MCF 10A (cell line): ENCODE measurements around the gene PHGDH. TPM values are rescaled to one million over a fixed set of nuclear protein-coding genes. Genes with fewer than 3 reads are reported as not detected.

Experiments used
- BruUV-seq: library from RNA; stranded (reverse); fragments of 400-500 nt; replicated peaks from 2 replicates; lab custom pipeline; 2021; lab: Mats Ljungman, UMichigan
- CTCF ChIA-PET: fragments of 300-600 bp; sonication (Branson Sonifier 250); formaldehyde crosslinking; extraction: SDS; loops from one replicate; lab custom pipeline; 2021; ENCODE audit warnings: antibody characterized with exemption, inconsistent platforms; lab: Yijun Ruan, JAX
- POLR2A ChIA-PET: fragments of 300-600, 350-650 bp; sonication (Branson Sonifier 250); formaldehyde crosslinking; extraction: SDS; loops from one replicate; lab custom pipeline; 2020; ENCODE audit warnings: antibody characterized with exemption, inconsistent platforms; lab: Yijun Ruan, JAX
- DNase-seq: peaks from one replicate; pipeline ENCODE4 v3.0.0-alpha.2; 2018; ENCODE audit not compliant: unreplicated experiment
- H3K27ac Mint-ChIP-seq: one replicate; pipeline ENCODE4 v1.8.0; 2022; ENCODE audit warnings: mild to moderate bottlenecking, low read depth, mixed read lengths; ENCODE audit not compliant: unreplicated experiment
- H3K27me3 Mint-ChIP-seq: one replicate; pipeline ENCODE4 v1.8.0; 2022; ENCODE audit warnings: mixed read lengths; ENCODE audit not compliant: insufficient read depth, unreplicated experiment
- H3K36me3 Mint-ChIP-seq: one replicate; pipeline ENCODE4 v1.8.0; 2022; ENCODE audit warnings: mild to moderate bottlenecking, moderate library complexity, mixed read lengths; ENCODE audit not compliant: insufficient read depth, unreplicated experiment
- H3K4me1 Mint-ChIP-seq: one replicate; pipeline ENCODE4 v1.8.0; 2022; ENCODE audit warnings: mixed read lengths; ENCODE audit not compliant: insufficient read depth, unreplicated experiment
- H3K4me3 Mint-ChIP-seq: one replicate; pipeline ENCODE4 v1.8.0; 2022; ENCODE audit warnings: mild to moderate bottlenecking, moderate library complexity, mixed read lengths; ENCODE audit not compliant: unreplicated experiment
- H3K9me3 Mint-ChIP-seq: one replicate; pipeline ENCODE4 v1.8.0; 2022; ENCODE audit warnings: mixed read lengths; ENCODE audit not compliant: unreplicated experiment
- CTCF ChIP-seq: fragments of 200-600 bp; IDR thresholded peaks from one replicate; pipeline ENCODE4 v1.8.0; 2022; ENCODE audit warnings: antibody characterized with exemption, mild to moderate bottlenecking; ENCODE audit not compliant: unreplicated experiment
- intact Hi-C: fragments of 100-400 bp; cut with micrococcal nuclease; formaldehyde crosslinking; loops from 2 replicates; pipeline ENCODE4 v1.14.1; 2022
- total RNA-seq: library from RNA; stranded (reverse); gene quantifications from 2 replicates; pipeline ENCODE4 v1.2.3, GENCODE V29; 2022

The PHGDH gene
- total RNA-seq, 1 experiment from 2014 or later = 198 TPM

- ChIA-PET POLR2A (no interaction called here), CTCF (interaction anchor here (0.9 to 1.4 kb wide), 2 partner anchors 15 to 91 kb away, joined by 3 to 5 read pairs; no protein-coding TSS in a partner anchor)
- intact Hi-C loops = no loop called here
- DNase-seq = no peak
- Mint-ChIP-seq H3K36me3 (no peaks in the 10 kb centered on the region), H3K4me1 (peaks cover 5% of the 10 kb centered on the region), H3K27ac (no peak overlapping the region), H3K9me3 (no peaks in the 10 kb centered on the region), H3K27me3 (no peaks in the 10 kb centered on the region), H3K4me3 (no peak overlapping the region)
- no TSS peak for BruUV-seq
- no peak for TF ChIP-seq CTCF
Measured at GRCh38 chr1:119767486-119767885, 55.8 kb downstream of the PHGDH start.

DNA sequence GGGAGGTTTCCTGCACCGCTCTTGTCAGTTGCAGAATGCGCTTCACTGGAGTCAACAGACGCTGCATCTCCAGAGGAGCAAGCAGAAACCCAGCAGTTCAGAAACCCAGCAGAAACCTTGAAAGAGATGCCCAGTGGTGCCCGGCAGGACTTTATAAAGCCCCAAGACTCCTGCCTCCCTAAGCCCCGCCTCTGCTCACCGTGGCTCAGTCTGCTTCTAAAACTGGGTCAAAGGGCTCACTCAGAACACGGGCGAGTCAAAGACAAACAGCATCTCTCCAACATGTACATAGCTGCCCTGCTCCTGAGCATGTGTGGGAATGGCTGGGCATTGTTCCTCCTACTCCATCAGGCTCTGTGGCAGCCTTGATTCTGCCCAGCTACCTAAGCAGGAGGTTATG, 57.0 kb downstream of the PHGDH start, which contains the start of gene HMGCS2:
Gene HMGCS2 (minus strand): TSS at position 128 of the 400 bp plus-strand sequence. CDS start 61 bp downstream, at position 67.
- H3K9me3 Mint-ChIP-seq = no peaks in the 10 kb centered on the region
- TF ChIP-seq CTCF = no peak
- ChIA-PET CTCF (interaction anchor here (0.7 to 2.1 kb wide), 2 partner anchors 18 to 25 kb away, joined by 4 to 10 read pairs; no protein-coding TSS in a partner anchor), POLR2A (no interaction called here)
- no peak within 1 kb of the TSS for H3K4me3 Mint-ChIP-seq
- H3K4me1 Mint-ChIP-seq = peaks cover 5% of the 10 kb centered on the region
- intact Hi-C loops = no loop called here
- H3K27ac Mint-ChIP-seq = no peak within 1 kb of the TSS
- DNase-seq = no peak
- H3K27me3 Mint-ChIP-seq = no peaks in the 10 kb centered on the region
- H3K36me3 Mint-ChIP-seq = no peaks in the 10 kb centered on the region
- BruUV-seq = no TSS peak

GRCh38 chr1:119771016-119771415, 59.3 kb downstream of the PHGDH start:
- ChIA-PET POLR2A (no interaction called here), CTCF (interaction anchor here (1.1 kb wide), 1 partner anchor 13 kb away, joined by 7 read pairs; no protein-coding TSS in a partner anchor)
- H3K4me1 Mint-ChIP-seq = peaks cover 5% of the 10 kb centered on the region
- no peaks in the 10 kb centered on the region for H3K27me3 Mint-ChIP-seq
- DNase-seq = no peak
- H3K27ac Mint-ChIP-seq = no peak overlapping the region
- no peak for TF ChIP-seq CTCF
- H3K9me3 Mint-ChIP-seq = no peaks in the 10 kb centered on the region
- no TSS peak for BruUV-seq
- intact Hi-C loops = no loop called here
- no peak overlapping the region for H3K4me3 Mint-ChIP-seq
- H3K36me3 Mint-ChIP-seq = no peaks in the 10 kb centered on the region

DNA sequence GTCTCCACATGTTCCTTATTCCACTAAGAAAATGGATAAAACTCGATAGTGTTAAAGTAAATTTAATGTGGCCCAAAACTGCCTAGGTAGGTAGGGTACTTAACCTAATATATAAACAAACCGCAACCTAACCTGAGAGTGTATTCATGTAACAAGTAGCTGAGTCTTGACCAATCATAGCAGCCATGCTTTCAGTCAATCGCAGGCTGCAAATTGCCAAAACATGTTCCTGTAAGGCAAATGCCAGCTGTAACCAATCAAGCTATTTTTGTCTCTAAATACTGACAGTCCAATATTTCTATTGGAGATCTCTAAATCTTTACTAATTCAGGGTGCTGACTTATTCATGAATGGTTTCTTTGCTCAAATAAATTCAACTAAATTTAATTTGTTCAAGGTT, 60.0 kb downstream of the PHGDH start:
- H3K36me3 Mint-ChIP-seq = no peaks in the 10 kb centered on the region
- no peaks in the 10 kb centered on the region for H3K9me3 Mint-ChIP-seq
- no peak overlapping the region for H3K27ac Mint-ChIP-seq
- H3K27me3 Mint-ChIP-seq = no peaks in the 10 kb centered on the region
- no peak overlapping the region for H3K4me3 Mint-ChIP-seq
- DNase-seq = no peak
- no peak for TF ChIP-seq CTCF
- no TSS peak for BruUV-seq
- intact Hi-C loops = no loop called here
- POLR2A ChIA-PET = no interaction called here
- H3K4me1 Mint-ChIP-seq = peaks cover 5% of the 10 kb centered on the region
- CTCF ChIA-PET = no interaction called here
